ENCODE measurements around the gene FBLN7. TPM values are rescaled to one million over a fixed set of nuclear protein-coding genes. Genes with fewer than 3 reads are reported as not detected.

The FBLN7 gene
- total RNA-seq, 1 donor from 2014 or later, result not detected

DNA sequence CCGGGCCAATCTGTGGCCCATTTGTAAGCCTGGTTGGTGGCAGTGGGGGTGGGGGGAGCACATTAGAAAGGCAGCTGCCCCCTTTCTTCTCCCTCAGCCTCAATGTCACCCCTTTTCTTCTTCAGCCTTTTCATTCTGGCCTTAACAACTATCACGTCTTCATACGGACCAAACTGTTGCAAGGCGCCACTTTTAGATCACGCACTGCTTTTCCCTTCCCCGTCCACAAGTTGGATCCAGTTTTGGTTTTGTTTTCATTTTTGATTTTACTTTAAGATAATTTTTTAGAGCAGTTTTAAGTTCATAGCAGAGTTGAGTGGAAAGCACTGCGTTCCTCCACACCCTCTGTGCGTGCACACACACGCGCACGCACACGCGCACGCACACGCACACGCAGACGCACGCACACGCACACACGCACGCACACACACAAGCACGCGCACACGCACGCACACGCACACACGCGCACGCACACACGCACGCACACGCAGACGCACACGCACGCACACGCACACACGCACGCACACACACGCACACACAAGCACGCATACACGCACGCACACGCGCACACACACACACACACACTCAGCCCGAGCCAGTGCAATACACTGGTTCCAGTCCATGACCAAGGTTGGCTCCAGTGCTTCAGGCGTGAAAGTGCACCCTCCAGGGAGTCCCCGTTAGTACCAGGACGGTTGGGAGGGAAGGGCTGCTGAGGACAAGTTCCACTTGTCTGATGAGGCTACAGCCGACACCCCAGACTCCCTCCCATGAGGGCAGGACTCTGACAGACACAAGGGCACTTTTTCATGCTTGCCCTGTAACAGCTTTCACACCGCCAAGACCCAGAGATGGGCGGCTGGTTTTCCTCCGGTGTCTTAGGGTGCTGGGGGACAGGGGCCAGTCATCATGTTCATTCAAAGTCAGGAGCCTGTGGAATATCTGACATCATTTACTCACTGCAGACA, 22.4 kb downstream of the FBLN7 start:
- H3K4me1 ChIP-seq (ENCODE audit: insufficient read depth, low read length), result no peaks in the 10 kb centered on the region
- H3K9me3 ChIP-seq (ENCODE audit: insufficient read depth, low read depth, low read length), result no peaks in the 10 kb centered on the region
- DNase-seq (ENCODE audit: low read depth), result no peak
- no peak overlapping the region for H3K9ac ChIP-seq (ENCODE audit: low read length)
- Mint-ChIP-seq H3K4me3 (ENCODE audit: unreplicated experiment) (no peak overlapping the region), H3K4me1 (ENCODE audit: low read depth, unreplicated experiment) (peaks cover 9% of the 10 kb centered on the region), H3K36me3 (ENCODE audit: low read depth, unreplicated experiment) (no peaks in the 10 kb centered on the region), H3K27ac (ENCODE audit: unreplicated experiment) (peak overlapping the region; percentile 50), H3K27me3 (ENCODE audit: low read depth, unreplicated experiment) (peaks cover 11% of the 10 kb centered on the region), H3K9me3 (ENCODE audit: unreplicated experiment) (peaks cover 1% of the 10 kb centered on the region)
- no peak overlapping the region for H3K27ac ChIP-seq (ENCODE audit: low read depth, low read length)
- no peak overlapping the region for H3K4me3 ChIP-seq (ENCODE audit: insufficient read depth, low read depth, low read length)
- TF ChIP-seq EZH2 (IDR thresholded peaks at IDR 0.05; ENCODE audit: insufficient read depth, low read length), result no peak
- TF ChIP-seq, protein P1, sequence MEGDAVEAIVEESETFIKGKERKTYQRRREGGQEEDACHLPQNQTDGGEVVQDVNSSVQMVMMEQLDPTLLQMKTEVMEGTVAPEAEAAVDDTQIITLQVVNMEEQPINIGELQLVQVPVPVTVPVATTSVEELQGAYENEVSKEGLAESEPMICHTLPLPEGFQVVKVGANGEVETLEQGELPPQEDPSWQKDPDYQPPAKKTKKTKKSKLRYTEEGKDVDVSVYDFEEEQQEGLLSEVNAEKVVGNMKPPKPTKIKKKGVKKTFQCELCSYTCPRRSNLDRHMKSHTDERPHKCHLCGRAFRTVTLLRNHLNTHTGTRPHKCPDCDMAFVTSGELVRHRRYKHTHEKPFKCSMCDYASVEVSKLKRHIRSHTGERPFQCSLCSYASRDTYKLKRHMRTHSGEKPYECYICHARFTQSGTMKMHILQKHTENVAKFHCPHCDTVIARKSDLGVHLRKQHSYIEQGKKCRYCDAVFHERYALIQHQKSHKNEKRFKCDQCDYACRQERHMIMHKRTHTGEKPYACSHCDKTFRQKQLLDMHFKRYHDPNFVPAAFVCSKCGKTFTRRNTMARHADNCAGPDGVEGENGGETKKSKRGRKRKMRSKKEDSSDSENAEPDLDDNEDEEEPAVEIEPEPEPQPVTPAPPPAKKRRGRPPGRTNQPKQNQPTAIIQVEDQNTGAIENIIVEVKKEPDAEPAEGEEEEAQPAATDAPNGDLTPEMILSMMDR (IDR thresholded peaks at IDR 0.05; ENCODE audit: insufficient read depth, low read depth, low read length), result no peak
- H3K4me2 ChIP-seq (ENCODE audit: low read length), result no peak overlapping the region
- no peaks in the 10 kb centered on the region for H3K36me3 ChIP-seq (ENCODE audit: insufficient read depth, low read length)
- no peak overlapping the region for H2AFZ ChIP-seq (ENCODE audit: low read depth, low read length)
- no peaks in the 10 kb centered on the region for H3K79me2 ChIP-seq (ENCODE audit: insufficient read depth, low read length)
- FAIRE-seq, result no peak
- peaks cover 2% of the 10 kb centered on the region for H3K27me3 ChIP-seq (ENCODE audit: insufficient read depth, low read length)
- no peaks in the 10 kb centered on the region for H4K20me1 ChIP-seq (ENCODE audit: insufficient read depth, low read length)

DNA sequence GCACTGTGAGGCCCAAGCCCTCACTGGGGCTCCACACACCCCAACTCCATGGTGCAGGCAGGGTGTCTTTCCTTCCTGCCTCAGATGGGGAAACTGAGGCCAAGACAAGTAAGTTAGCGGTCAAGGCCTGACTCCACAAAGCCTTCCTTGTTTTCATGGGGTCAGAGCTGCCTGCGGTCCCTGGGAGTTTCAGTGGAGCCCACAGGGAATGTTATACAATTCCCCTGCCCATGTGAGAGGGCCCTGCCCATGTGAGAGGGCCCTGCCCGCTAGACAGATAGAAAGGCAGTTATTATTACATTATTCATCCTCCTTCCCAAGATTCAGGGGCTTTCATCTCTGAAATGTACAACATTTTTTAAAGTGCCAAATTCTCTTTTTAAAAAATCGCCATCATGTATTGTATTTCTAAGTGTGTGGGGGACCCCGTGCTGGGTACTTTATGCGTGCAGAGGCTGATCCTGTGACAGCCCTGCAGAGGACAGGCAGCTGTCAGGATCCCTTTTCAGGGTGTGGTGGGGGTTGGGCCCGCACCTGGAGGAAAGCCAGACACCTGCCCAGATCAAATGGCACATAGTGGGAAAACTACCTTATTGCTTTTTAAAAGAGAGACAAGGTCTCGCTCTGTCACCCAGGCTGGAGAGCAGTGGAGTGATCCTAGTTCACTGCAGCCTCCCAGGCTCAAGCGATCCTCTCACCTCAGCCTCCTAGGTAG, 23.4 kb downstream of the FBLN7 start:
- Mint-ChIP-seq H3K4me3 (ENCODE audit: unreplicated experiment) (no peak overlapping the region), H3K4me1 (ENCODE audit: low read depth, unreplicated experiment) (peaks cover 5% of the 10 kb centered on the region), H3K36me3 (ENCODE audit: low read depth, unreplicated experiment) (no peaks in the 10 kb centered on the region), H3K27ac (ENCODE audit: unreplicated experiment) (no peak overlapping the region), H3K9me3 (ENCODE audit: unreplicated experiment) (peaks cover 1% of the 10 kb centered on the region), H3K27me3 (ENCODE audit: low read depth, unreplicated experiment) (peaks cover 11% of the 10 kb centered on the region)
- no peaks in the 10 kb centered on the region for H3K79me2 ChIP-seq (ENCODE audit: insufficient read depth, low read length)
- H3K4me3 ChIP-seq (ENCODE audit: insufficient read depth, low read depth, low read length), result no peak overlapping the region
- H3K4me2 ChIP-seq (ENCODE audit: low read length), result no peak overlapping the region
- DNase-seq (ENCODE audit: low read depth), result no peak
- FAIRE-seq, result no peak
- H3K4me1 ChIP-seq (ENCODE audit: insufficient read depth, low read length), result no peaks in the 10 kb centered on the region
- no peak overlapping the region for H3K9ac ChIP-seq (ENCODE audit: low read length)
- no peak overlapping the region for H3K27ac ChIP-seq (ENCODE audit: low read depth, low read length)
- no peak overlapping the region for H2AFZ ChIP-seq (ENCODE audit: low read depth, low read length)
- TF ChIP-seq EZH2 (IDR thresholded peaks at IDR 0.05; ENCODE audit: insufficient read depth, low read length), result no peak
- TF ChIP-seq, protein P1 (IDR thresholded peaks at IDR 0.05; ENCODE audit: insufficient read depth, low read depth, low read length), result no peak
- H4K20me1 ChIP-seq (ENCODE audit: insufficient read depth, low read length), result no peaks in the 10 kb centered on the region
- peaks cover 2% of the 10 kb centered on the region for H3K27me3 ChIP-seq (ENCODE audit: insufficient read depth, low read length)
- no peaks in the 10 kb centered on the region for H3K36me3 ChIP-seq (ENCODE audit: insufficient read depth, low read length)
- no peaks in the 10 kb centered on the region for H3K9me3 ChIP-seq (ENCODE audit: insufficient read depth, low read depth, low read length)

Measured in astrocyte (in vitro differentiated cells and primary cell).